Measurements from ENCODE around the gene RIC8A. TPM values are rescaled to one million over a fixed set of nuclear protein-coding genes. Genes with fewer than 3 reads are reported as not detected.

The RIC8A gene
- total and polyA plus RNA-seq, 10 of the 15 experiments (the other 5 are each of a cell fraction or from before 2014, with no cell fraction given) = 10.4 to 157 (median 81.4) TPM

DNA sequence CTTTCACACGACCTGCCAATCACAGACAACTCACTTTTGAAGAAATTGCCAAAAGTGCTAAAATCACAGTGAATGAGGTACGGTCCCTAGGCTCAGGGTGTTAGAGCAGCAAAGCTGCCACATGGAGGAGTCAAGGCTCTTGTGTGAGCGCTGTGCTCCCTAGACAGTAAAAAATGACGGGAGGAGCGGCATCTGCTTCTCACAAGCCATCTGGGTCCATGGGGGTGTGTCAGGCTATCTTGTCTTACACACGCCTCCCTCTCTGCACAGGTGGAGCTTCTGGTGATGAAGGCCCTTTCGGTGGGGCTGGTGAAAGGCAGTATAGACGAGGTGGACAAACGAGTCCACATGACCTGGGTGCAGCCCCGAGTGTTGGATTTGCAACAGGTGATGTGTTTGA, 44.0 kb downstream of the RIC8A start:
- Histone ChIP-seq H3K4me1 (ENCODE audit: control insufficient read depth, insufficient read depth, low read length) (no peaks in the 10 kb centered on the region), H3K36me3 (ENCODE audit: control insufficient read depth in 2 of 2, insufficient read depth in 2 of 2, low read length in 1 of 2) (peaks cover 17 to 21% of the 10 kb centered on the region in 2 experiments; a peak in 3 of 4 replicates), H3K27ac (ENCODE audit: control insufficient read depth, insufficient read depth) (no peak overlapping the region), H3K4me2 (ENCODE audit: control insufficient read depth, insufficient read depth) (no peak overlapping the region), H3K79me2 (ENCODE audit: control insufficient read depth, insufficient read depth, low read length) (no peaks in the 10 kb centered on the region), H4K20me1 (ENCODE audit: control insufficient read depth, insufficient read depth) (no peaks in the 10 kb centered on the region), H3K9ac (ENCODE audit: control insufficient read depth, insufficient read depth, low read length) (no peak overlapping the region), H3K27me3 (replicated peaks in 1 of 2; ENCODE audit: control insufficient read depth in 2 of 2, insufficient read depth in 2 of 2, low read length in 1 of 2) (no peaks in the 10 kb centered on the region), H3K4me3 (no peak overlapping the region), H3K9me3 (replicated peaks; ENCODE audit: control insufficient read depth, insufficient read depth, low read length) (no peaks in the 10 kb centered on the region), H2AFZ (ENCODE audit: control insufficient read depth, low read depth, low read length) (no peak overlapping the region)
- 83% methylated on average over 10 of the region's 10 CpGs for WGBS (ENCODE audit: insufficient coverage, insufficient replicate concordance, low lambda C conversion rate, missing lambda C conversion rate)
- SMC1A ChIA-PET (ENCODE audit: uncharacterized antibody, unreplicated experiment) = interaction anchor here (0.9 to 5.6 kb wide), 15 partner anchors 10 to 270 kb away, joined by 3 to 38 read pairs (median 5); partner anchors contain the start of genes BET1L, IFITM2 and PSMD13
- CTCF ChIA-PET = interaction anchor here (0.6 to 3.9 kb wide), 25 partner anchors 8 to 198 kb away, joined by 3 to 45 read pairs (median 8); partner anchors contain the start of genes BET1L, PGGHG and RIC8A
- BruUV-seq (replicated peaks) = no TSS peak
- no peak for FAIRE-seq
- in situ Hi-C loops (cut with MboI) = loop anchor here (5.0 kb wide), 1 partner anchor 106 kb away; no protein-coding TSS in a partner anchor
- ATAC-seq = no peak
- TF ChIP-seq, protein P1, sequence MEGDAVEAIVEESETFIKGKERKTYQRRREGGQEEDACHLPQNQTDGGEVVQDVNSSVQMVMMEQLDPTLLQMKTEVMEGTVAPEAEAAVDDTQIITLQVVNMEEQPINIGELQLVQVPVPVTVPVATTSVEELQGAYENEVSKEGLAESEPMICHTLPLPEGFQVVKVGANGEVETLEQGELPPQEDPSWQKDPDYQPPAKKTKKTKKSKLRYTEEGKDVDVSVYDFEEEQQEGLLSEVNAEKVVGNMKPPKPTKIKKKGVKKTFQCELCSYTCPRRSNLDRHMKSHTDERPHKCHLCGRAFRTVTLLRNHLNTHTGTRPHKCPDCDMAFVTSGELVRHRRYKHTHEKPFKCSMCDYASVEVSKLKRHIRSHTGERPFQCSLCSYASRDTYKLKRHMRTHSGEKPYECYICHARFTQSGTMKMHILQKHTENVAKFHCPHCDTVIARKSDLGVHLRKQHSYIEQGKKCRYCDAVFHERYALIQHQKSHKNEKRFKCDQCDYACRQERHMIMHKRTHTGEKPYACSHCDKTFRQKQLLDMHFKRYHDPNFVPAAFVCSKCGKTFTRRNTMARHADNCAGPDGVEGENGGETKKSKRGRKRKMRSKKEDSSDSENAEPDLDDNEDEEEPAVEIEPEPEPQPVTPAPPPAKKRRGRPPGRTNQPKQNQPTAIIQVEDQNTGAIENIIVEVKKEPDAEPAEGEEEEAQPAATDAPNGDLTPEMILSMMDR (IDR thresholded peaks at IDR 0.05 in 2 of 3, conservative IDR thresholded peaks at IDR 0.05 in 1 of 3; ENCODE audit: control insufficient read depth in 2 of 3, extremely low read depth in 1 of 3, insufficient read depth in 1 of 3, low read depth in 3 of 3, low read length in 3 of 3) = peak in 1 of 3 experiments; percentile 7; a peak in 2 of 6 replicates
- no peak for TF ChIP-seq GABPA (IDR thresholded peaks at IDR 0.05; ENCODE audit: low read depth)
- POLR2A ChIA-PET = interaction anchor here (0.7 to 2.0 kb wide), 5 partner anchors 9 to 38 kb away, joined by 3 to 6 read pairs (median 6); partner anchors contain the start of gene PGGHG
- intact Hi-C loops (cut with micrococcal nuclease; ENCODE audit: unreplicated experiment) = no loop called here
- RAD21 ChIA-PET (ENCODE audit: unreplicated experiment) = interaction anchor here (1.2 to 2.0 kb wide), 9 partner anchors 14 to 114 kb away, joined by 3 to 23 read pairs (median 7); partner anchors contain the start of genes BET1L, PSMD13 and RIC8A
- DNase-seq (ENCODE audit: low read depth, low spot score) = no peak

DNA sequence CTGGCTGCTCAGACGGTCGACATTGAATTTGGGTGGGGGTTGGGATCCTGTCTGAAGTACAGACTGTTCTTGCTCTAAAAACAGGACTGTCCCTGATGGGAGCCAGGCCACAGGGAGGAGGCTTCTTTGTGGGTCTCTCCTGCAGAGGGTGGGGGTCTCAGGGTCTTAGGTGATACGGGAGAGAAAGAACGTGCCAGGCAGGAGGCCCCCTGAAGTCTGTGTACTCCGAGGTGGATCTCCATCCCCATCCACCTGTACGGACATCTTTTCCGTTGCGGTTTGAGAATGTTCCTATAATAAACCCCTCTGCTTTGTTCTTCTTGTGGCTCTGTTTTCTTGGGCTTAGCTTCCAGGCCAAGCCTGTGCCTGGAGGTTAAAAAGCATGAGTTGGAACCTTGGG, 45.2 kb downstream of the RIC8A start:
- CTCF ChIA-PET = interaction anchor here (1.0 to 3.3 kb wide), 2 partner anchors 9 to 14 kb away, joined by 5 to 37 read pairs; no protein-coding TSS in a partner anchor
- Histone ChIP-seq H2AFZ (ENCODE audit: control insufficient read depth, low read depth, low read length) (no peak overlapping the region), H3K36me3 (ENCODE audit: control insufficient read depth in 2 of 2, insufficient read depth in 2 of 2, low read length in 1 of 2) (peaks cover 17 to 18% of the 10 kb centered on the region in 2 experiments; a peak in 3 of 4 replicates), H4K20me1 (ENCODE audit: control insufficient read depth, insufficient read depth) (no peaks in the 10 kb centered on the region), H3K4me2 (ENCODE audit: control insufficient read depth, insufficient read depth) (no peak overlapping the region), H3K9me3 (replicated peaks; ENCODE audit: control insufficient read depth, insufficient read depth, low read length) (no peaks in the 10 kb centered on the region), H3K4me3 (no peak overlapping the region), H3K27ac (ENCODE audit: control insufficient read depth, insufficient read depth) (no peak overlapping the region), H3K27me3 (replicated peaks in 1 of 2; ENCODE audit: control insufficient read depth in 2 of 2, insufficient read depth in 2 of 2, low read length in 1 of 2) (no peaks in the 10 kb centered on the region), H3K79me2 (ENCODE audit: control insufficient read depth, insufficient read depth, low read length) (no peaks in the 10 kb centered on the region), H3K4me1 (ENCODE audit: control insufficient read depth, insufficient read depth, low read length) (peaks cover 10% of the 10 kb centered on the region), H3K9ac (ENCODE audit: control insufficient read depth, insufficient read depth, low read length) (no peak overlapping the region)
- no peak for DNase-seq (ENCODE audit: low read depth, low spot score)
- SMC1A ChIA-PET (ENCODE audit: uncharacterized antibody, unreplicated experiment) = interaction anchor here (0.9 to 5.6 kb wide), 4 partner anchors 14 to 110 kb away, joined by 3 to 38 read pairs (median 10); partner anchors contain the start of gene PSMD13
- POLR2A ChIA-PET = no interaction called here
- ATAC-seq = no peak
- no TSS peak for BruUV-seq (replicated peaks)
- no peak for FAIRE-seq
- intact Hi-C loops (cut with micrococcal nuclease; ENCODE audit: unreplicated experiment) (no loop called here), in situ Hi-C loops (cut with MboI) (loop anchor here (5.0 kb wide), 1 partner anchor 105 kb away; no protein-coding TSS in a partner anchor)
- WGBS (ENCODE audit: insufficient coverage, insufficient replicate concordance, low lambda C conversion rate, missing lambda C conversion rate) = 94% methylated on average over 8 of the region's 8 CpGs
- RAD21 ChIA-PET (ENCODE audit: unreplicated experiment) = interaction anchor here (1.4 kb wide), 1 partner anchor 113 kb away, joined by 3 read pairs; no protein-coding TSS in a partner anchor
- no peak for TF ChIP-seq NRF1 (conservative IDR thresholded peaks at IDR 0.05; ENCODE audit: low read depth, low read length)
- TF ChIP-seq TBL1XR1 (IDR thresholded peaks at IDR 0.05; ENCODE audit: low read depth, low read length) = no peak
- TF ChIP-seq RB1 (IDR thresholded peaks at IDR 0.05; ENCODE audit: borderline replicate concordance) = no peak
- no peak for TF ChIP-seq MTA2 (IDR thresholded peaks at IDR 0.05; ENCODE audit: low read depth)
- no peak for TF ChIP-seq ZBTB40 (IDR thresholded peaks at IDR 0.05; ENCODE audit: borderline replicate concordance)
- no peak for TF ChIP-seq FOXM1 (IDR thresholded peaks at IDR 0.05; ENCODE audit: low read depth, low read length)
- no peak for TF ChIP-seq EZH2 (IDR thresholded peaks at IDR 0.05; ENCODE audit: borderline replicate concordance, control insufficient read depth, low read depth, low read length)
- no peak for TF ChIP-seq NFIC (IDR thresholded peaks at IDR 0.05; ENCODE audit: low read depth, low read length)
